Stimulated activated CD4-positive, alpha-beta T cell treated with anti-CD3 and anti-CD28 coated beads, Interleukin-4, amount 100 ng/mL, for 4 hours (primary cell): Measurements from ENCODE around the gene ARRDC2.

Source experiments
- DNase-seq, 2 experiments: peaks; one replicate each; pipeline ENCODE4 v3.0.0-alpha.2; 2020

Gene ARRDC2

GRCh38 chr19:18059902-18060301 is 51.9 kb downstream of the ARRDC2 start:
- no peak for DNase-seq

- DNase-seq = no peak
These were observed 52.5 kb downstream of the ARRDC2 start for GRCh38 chr19:18060472-18060871.

- no peak for DNase-seq
These were observed 54.1 kb downstream of the ARRDC2 start for GRCh38 chr19:18062028-18062427.

- DNase-seq = peak; percentile 21 to 24
These were observed 55.5 kb downstream of the ARRDC2 start for GRCh38 chr19:18063463-18063862.
